HEK293 (cell line): ENCODE data around the gene ITGB1BP2.

Source experiments
- GLIS1 ChIP-seq: fragments of 450-650 bp; formaldehyde crosslinking; IDR thresholded peaks from 2 replicates; pipeline ENCODE4 v1.5.1; 2016; ENCODE audit warnings: missing biosample characterization, missing genetic modification characterization
- HOXD13 ChIP-seq: sonication (generic); formaldehyde crosslinking; IDR thresholded peaks from 2 replicates; pipeline ENCODE4 v1.8.0; 2022; ENCODE audit warnings: missing genetic modification reagents, borderline replicate concordance
- KLF10 ChIP-seq: fragments of 450-650 bp; IDR thresholded peaks from 2 replicates; pipeline ENCODE4 v1.5.1; 2018; ENCODE audit warnings: missing biosample characterization, mild to moderate bottlenecking, missing genetic modification characterization
- PRDM1 ChIP-seq: fragments of 450-650 bp; formaldehyde crosslinking; IDR thresholded peaks from 2 replicates; pipeline ENCODE4; 2016; ENCODE audit warnings: missing biosample characterization, missing genetic modification characterization
- REPIN1 ChIP-seq: fragments of 450-650 bp; formaldehyde crosslinking; IDR thresholded peaks from 2 replicates; pipeline ENCODE4 v1.5.1; 2017; ENCODE audit warnings: missing biosample characterization, missing genetic modification characterization, low read depth
- YY1 ChIP-seq: fragments of 450-650 bp; formaldehyde crosslinking; IDR thresholded peaks from 2 replicates; pipeline ENCODE4 v1.5.1; 2018; ENCODE audit warnings: missing biosample characterization, missing genetic modification characterization
- ZBTB48 ChIP-seq: fragments of 450-650 bp; formaldehyde crosslinking; IDR thresholded peaks from 2 replicates; pipeline ENCODE4 v1.5.1; 2016; ENCODE audit warnings: missing biosample characterization, missing genetic modification characterization
- ZEB2 ChIP-seq: fragments of 450-650 bp; formaldehyde crosslinking; IDR thresholded peaks from 2 replicates; pipeline ENCODE4 v1.5.1; 2016; ENCODE audit warnings: missing biosample characterization, missing genetic modification characterization
- ZFHX2 ChIP-seq: fragments of 450-650 bp; formaldehyde crosslinking; conservative IDR thresholded peaks from 2 replicates; pipeline ENCODE4 v1.5.1; 2016; ENCODE audit warnings: missing biosample characterization, missing genetic modification characterization
- ZFP3 ChIP-seq: fragments of 450-650 bp; formaldehyde crosslinking; IDR thresholded peaks from 2 replicates; pipeline ENCODE4 v1.5.1; 2016; ENCODE audit warnings: low read depth, missing biosample characterization, missing genetic modification characterization
- ZFP69B ChIP-seq: fragments of 450-650 bp; formaldehyde crosslinking; IDR thresholded peaks from 2 replicates; pipeline ENCODE4 v1.5.1; 2016; ENCODE audit warnings: missing biosample characterization, missing genetic modification characterization
- ZNF146 ChIP-seq: fragments of 450-650 bp; formaldehyde crosslinking; IDR thresholded peaks from 2 replicates; pipeline ENCODE4 v1.5.1; 2016; ENCODE audit warnings: missing biosample characterization, missing genetic modification characterization
- ZNF169 ChIP-seq: fragments of 450-650 bp; formaldehyde crosslinking; IDR thresholded peaks from 2 replicates; pipeline ENCODE4 v1.5.1; 2016; ENCODE audit warnings: missing biosample characterization, missing genetic modification characterization
- ZNF174 ChIP-seq: fragments of 450-650 bp; formaldehyde crosslinking; IDR thresholded peaks from 2 replicates; pipeline ENCODE4 v1.5.0; 2017; ENCODE audit warnings: missing biosample characterization, mild to moderate bottlenecking, missing genetic modification characterization
- ZNF2 ChIP-seq: fragments of 450-650 bp; formaldehyde crosslinking; IDR thresholded peaks from 2 replicates; pipeline ENCODE4 v1.5.1; 2016; ENCODE audit warnings: missing biosample characterization, missing genetic modification characterization
- ZNF23 ChIP-seq: fragments of 450-650 bp; formaldehyde crosslinking; IDR thresholded peaks from 2 replicates; pipeline ENCODE4 v1.5.1; 2016; ENCODE audit warnings: missing biosample characterization, missing genetic modification characterization, borderline replicate concordance
- ZNF302 ChIP-seq: fragments of 450-650 bp; formaldehyde crosslinking; IDR thresholded peaks from 2 replicates; pipeline ENCODE4 v1.5.1; 2016; ENCODE audit warnings: missing biosample characterization, missing genetic modification characterization, low read depth
- ZNF311 ChIP-seq: fragments of 450-650 bp; formaldehyde crosslinking; IDR thresholded peaks from 2 replicates; pipeline ENCODE4 v1.5.1; 2017; ENCODE audit warnings: missing biosample characterization, missing genetic modification characterization, borderline replicate concordance
- ZNF335 ChIP-seq: fragments of 450-650 bp; formaldehyde crosslinking; conservative IDR thresholded peaks from 2 replicates; pipeline ENCODE4 v1.5.1; 2016; ENCODE audit warnings: missing biosample characterization, missing genetic modification characterization
- ZNF341 ChIP-seq: fragments of 450-650 bp; formaldehyde crosslinking; IDR thresholded peaks from 2 replicates; pipeline ENCODE4; 2016; ENCODE audit warnings: low read depth, missing biosample characterization, missing genetic modification characterization
- ZNF366 ChIP-seq: fragments of 450-650 bp; formaldehyde crosslinking; conservative IDR thresholded peaks from 2 replicates; pipeline ENCODE4 v1.5.1; 2016; ENCODE audit warnings: missing biosample characterization, missing genetic modification characterization
- ZNF433 ChIP-seq: fragments of 450-650 bp; formaldehyde crosslinking; IDR thresholded peaks from 2 replicates; pipeline ENCODE4 v1.5.1; 2016; ENCODE audit warnings: missing biosample characterization, missing genetic modification characterization, low read depth
- ZNF558 ChIP-seq: fragments of 450-650 bp; formaldehyde crosslinking; IDR thresholded peaks from 2 replicates; pipeline ENCODE4 v1.5.1; 2016; ENCODE audit warnings: missing biosample characterization, missing genetic modification characterization
- ZNF561 ChIP-seq: fragments of 450-650 bp; IDR thresholded peaks from 2 replicates; pipeline ENCODE4 v1.5.1; 2018; ENCODE audit warnings: missing biosample characterization, missing genetic modification characterization, borderline replicate concordance
- ZNF626 ChIP-seq: fragments of 450-650 bp; sonication (Bioruptor Pico); formaldehyde crosslinking; IDR thresholded peaks from 2 replicates; pipeline ENCODE4 v1.5.1; 2018; ENCODE audit warnings: missing biosample characterization, missing genetic modification characterization, inconsistent platforms
- ZNF629 ChIP-seq: fragments of 450-650 bp; formaldehyde crosslinking; IDR thresholded peaks from 2 replicates; pipeline ENCODE4 v1.5.1; 2017; ENCODE audit warnings: missing biosample characterization, missing genetic modification characterization
- ZNF701 ChIP-seq: fragments of 450-650 bp; formaldehyde crosslinking; IDR thresholded peaks from 2 replicates; pipeline ENCODE4 v1.5.1; 2016; ENCODE audit warnings: missing biosample characterization, missing genetic modification characterization
- ZNF768 ChIP-seq: fragments of 450-650 bp; formaldehyde crosslinking; IDR thresholded peaks from 2 replicates; pipeline ENCODE4 v1.5.1; 2018; ENCODE audit warnings: missing biosample characterization, mild to moderate bottlenecking, missing genetic modification characterization
- ZNF777 ChIP-seq: fragments of 450-650 bp; formaldehyde crosslinking; IDR thresholded peaks from 2 replicates; pipeline ENCODE4 v1.5.1; 2017; ENCODE audit warnings: missing biosample characterization, missing genetic modification characterization, borderline replicate concordance
- ZSCAN30 ChIP-seq: fragments of 450-650 bp; IDR thresholded peaks from 2 replicates; pipeline ENCODE4 v1.5.1; 2018; ENCODE audit warnings: missing biosample characterization, mild to moderate bottlenecking, missing genetic modification characterization, moderate library complexity
- TF ChIP-seq, protein P1 (sequence below): fragments of 450-650 bp; formaldehyde crosslinking; IDR thresholded peaks from 2 replicates; pipeline ENCODE4 v1.5.1; 2016; ENCODE audit warnings: missing biosample characterization, missing genetic modification characterization, low read depth
- TF ChIP-seq, protein P2 (sequence below): fragments of 450-650 bp; formaldehyde crosslinking; IDR thresholded peaks from 2 replicates; pipeline ENCODE4 v1.5.1; 2016; ENCODE audit warnings: missing biosample characterization, missing genetic modification characterization
- TF ChIP-seq, protein P3 (sequence below): fragments of 450-650 bp; formaldehyde crosslinking; IDR thresholded peaks from 2 replicates; pipeline ENCODE4 v1.5.1; 2016; ENCODE audit warnings: missing biosample characterization, missing genetic modification characterization
- TF ChIP-seq, protein P4 (sequence below): fragments of 450-650 bp; formaldehyde crosslinking; IDR thresholded peaks from 2 replicates; pipeline ENCODE4 v1.5.1; 2016; ENCODE audit warnings: missing biosample characterization, missing genetic modification characterization

Gene ITGB1BP2

DNA sequence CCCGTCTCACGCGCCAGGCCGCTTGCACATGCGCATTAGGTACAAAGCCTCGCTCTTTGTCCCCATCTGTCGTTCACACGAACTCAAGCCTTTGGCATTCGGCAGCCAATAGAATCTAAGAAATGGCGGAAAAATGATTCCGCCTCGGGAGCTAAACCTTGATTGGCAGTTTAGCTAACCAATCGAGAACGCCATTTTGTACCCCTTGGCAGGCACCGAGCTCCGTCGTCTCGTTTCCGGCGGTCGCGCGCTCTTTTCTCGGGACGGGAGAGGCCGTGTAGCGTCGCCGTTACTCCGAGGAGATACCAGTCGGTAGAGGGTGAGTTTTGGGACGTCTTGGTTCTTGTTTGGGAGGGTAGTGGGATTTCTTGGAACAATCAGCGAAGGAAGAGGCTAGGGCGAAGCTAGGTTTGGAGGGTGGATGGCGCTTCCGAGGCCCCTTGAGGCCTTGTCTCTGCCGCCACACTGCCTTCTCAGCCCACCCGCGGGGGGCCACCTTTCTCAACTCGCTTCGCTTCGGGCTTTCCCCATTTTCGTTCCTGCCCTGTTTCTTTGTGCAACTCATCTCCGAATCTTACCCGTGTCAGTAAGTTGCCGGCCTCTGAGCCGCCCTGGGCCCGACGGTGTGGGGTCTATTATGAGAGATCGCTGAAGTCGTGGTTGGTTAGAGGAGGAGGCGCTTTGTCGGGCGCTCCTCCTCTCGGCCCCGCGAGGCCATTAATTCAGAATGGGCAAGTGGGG, 18.0 kb upstream of the ITGB1BP2 start, which contains the start of gene NONO (continued):
- TF ChIP-seq ZNF777 (no peak; the same call in none of the 2 replicates), ZNF561 (0 out of 2 replicates have a peak, but pooled peaks have one; percentile 45), ZNF433 (tag by site-specific recombination) (no peak), ZNF626 (tag by site-specific recombination) (no peak), ZBTB48 (0 out of 2 replicates have a peak, but pooled peaks have one; percentile 48), ZNF701 (tag by site-specific recombination) (no peak), ZNF2 (tag by site-specific recombination) (peak; percentile 46; the same call in 1 of the 2 replicates), KLF10 (tag by site-specific recombination) (no peak), ZNF146 (tag by site-specific recombination) (0 out of 2 replicates have a peak, but pooled peaks have one; percentile 4), ZFP69B (tag by site-specific recombination) (no peak), GLIS1 (tag by site-specific recombination) (peak; percentile 28), ZEB2 (tag by site-specific recombination) (peak; percentile 69; the same call in 1 of the 2 replicates), ZNF23 (no peak), REPIN1 (tag by site-specific recombination) (no peak), ZNF311 (no peak), ZFHX2 (tag by site-specific recombination) (no peak), ZFP3 (tag by site-specific recombination) (no peak), ZSCAN30 (tag by site-specific recombination) (peak; percentile 27; the same call in 1 of the 2 replicates), ZNF341 (tag by site-specific recombination) (no peak), HOXD13 (CRISPR knock-in tag) (peak; percentile 78), ZNF366 (peak; percentile 87), YY1 (tag by site-specific recombination) (peak; percentile 45; the same call in 1 of the 2 replicates), ZNF558 (tag by site-specific recombination) (no peak), ZNF169 (tag by site-specific recombination) (no peak), ZNF335 (tag by site-specific recombination) (peak; percentile 65), ZNF629 (tag by site-specific recombination) (peak; percentile 20; the same call in 1 of the 2 replicates), ZNF768 (tag by site-specific recombination) (no peak), PRDM1 (tag by site-specific recombination) (peak; percentile 83), ZNF302 (tag by site-specific recombination) (no peak), ZNF174 (tag by site-specific recombination) (no peak)
- TF ChIP-seq, protein P1, sequence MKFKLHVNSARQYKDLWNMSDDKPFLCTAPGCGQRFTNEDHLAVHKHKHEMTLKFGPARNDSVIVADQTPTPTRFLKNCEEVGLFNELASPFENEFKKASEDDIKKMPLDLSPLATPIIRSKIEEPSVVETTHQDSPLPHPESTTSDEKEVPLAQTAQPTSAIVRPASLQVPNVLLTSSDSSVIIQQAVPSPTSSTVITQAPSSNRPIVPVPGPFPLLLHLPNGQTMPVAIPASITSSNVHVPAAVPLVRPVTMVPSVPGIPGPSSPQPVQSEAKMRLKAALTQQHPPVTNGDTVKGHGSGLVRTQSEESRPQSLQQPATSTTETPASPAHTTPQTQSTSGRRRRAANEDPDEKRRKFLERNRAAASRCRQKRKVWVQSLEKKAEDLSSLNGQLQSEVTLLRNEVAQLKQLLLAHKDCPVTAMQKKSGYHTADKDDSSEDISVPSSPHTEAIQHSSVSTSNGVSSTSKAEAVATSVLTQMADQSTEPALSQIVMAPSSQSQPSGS (tag by site-specific recombination): no peak
- TF ChIP-seq, protein P2, sequence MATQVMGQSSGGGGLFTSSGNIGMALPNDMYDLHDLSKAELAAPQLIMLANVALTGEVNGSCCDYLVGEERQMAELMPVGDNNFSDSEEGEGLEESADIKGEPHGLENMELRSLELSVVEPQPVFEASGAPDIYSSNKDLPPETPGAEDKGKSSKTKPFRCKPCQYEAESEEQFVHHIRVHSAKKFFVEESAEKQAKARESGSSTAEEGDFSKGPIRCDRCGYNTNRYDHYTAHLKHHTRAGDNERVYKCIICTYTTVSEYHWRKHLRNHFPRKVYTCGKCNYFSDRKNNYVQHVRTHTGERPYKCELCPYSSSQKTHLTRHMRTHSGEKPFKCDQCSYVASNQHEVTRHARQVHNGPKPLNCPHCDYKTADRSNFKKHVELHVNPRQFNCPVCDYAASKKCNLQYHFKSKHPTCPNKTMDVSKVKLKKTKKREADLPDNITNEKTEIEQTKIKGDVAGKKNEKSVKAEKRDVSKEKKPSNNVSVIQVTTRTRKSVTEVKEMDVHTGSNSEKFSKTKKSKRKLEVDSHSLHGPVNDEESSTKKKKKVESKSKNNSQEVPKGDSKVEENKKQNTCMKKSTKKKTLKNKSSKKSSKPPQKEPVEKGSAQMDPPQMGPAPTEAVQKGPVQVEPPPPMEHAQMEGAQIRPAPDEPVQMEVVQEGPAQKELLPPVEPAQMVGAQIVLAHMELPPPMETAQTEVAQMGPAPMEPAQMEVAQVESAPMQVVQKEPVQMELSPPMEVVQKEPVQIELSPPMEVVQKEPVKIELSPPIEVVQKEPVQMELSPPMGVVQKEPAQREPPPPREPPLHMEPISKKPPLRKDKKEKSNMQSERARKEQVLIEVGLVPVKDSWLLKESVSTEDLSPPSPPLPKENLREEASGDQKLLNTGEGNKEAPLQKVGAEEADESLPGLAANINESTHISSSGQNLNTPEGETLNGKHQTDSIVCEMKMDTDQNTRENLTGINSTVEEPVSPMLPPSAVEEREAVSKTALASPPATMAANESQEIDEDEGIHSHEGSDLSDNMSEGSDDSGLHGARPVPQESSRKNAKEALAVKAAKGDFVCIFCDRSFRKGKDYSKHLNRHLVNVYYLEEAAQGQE (tag by site-specific recombination): no peak
- TF ChIP-seq, protein P3, sequence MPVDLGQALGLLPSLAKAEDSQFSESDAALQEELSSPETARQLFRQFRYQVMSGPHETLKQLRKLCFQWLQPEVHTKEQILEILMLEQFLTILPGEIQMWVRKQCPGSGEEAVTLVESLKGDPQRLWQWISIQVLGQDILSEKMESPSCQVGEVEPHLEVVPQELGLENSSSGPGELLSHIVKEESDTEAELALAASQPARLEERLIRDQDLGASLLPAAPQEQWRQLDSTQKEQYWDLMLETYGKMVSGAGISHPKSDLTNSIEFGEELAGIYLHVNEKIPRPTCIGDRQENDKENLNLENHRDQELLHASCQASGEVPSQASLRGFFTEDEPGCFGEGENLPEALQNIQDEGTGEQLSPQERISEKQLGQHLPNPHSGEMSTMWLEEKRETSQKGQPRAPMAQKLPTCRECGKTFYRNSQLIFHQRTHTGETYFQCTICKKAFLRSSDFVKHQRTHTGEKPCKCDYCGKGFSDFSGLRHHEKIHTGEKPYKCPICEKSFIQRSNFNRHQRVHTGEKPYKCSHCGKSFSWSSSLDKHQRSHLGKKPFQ (tag by site-specific recombination): no peak
- TF ChIP-seq, protein P4, sequence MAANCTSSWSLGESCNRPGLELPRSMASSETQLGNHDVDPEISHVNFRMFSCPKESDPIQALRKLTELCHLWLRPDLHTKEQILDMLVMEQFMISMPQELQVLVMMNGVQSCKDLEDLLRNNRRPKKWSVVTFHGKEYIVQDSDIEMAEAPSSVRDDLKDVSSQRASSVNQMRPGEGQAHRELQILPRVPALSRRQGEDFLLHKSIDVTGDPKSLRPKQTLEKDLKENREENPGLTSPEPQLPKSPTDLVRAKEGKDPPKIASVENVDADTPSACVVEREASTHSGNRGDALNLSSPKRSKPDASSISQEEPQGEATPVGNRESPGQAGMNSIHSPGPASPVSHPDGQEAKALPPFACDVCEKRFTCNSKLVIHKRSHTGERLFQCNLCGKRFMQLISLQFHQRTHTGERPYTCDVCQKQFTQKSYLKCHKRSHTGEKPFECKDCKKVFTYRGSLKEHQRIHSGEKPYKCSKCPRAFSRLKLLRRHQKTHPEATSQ (tag by site-specific recombination): no peak
